Posterior cingulate gyrus (tissue), 11 donors: ENCODE data around the gene ZNF66.
"Not testable (repeated sequence)": the region's sequence is repeated elsewhere in the genome, so short reads cannot be mapped to it uniquely, and the experiment has no call there.

ENCODE experiments used
- DNase-seq, 10 donors: peaks; one replicate each; pipeline versions ENCODE4 v3.0.0 to v3.0.0-alpha.2; 2020 to 2021; ENCODE audit warnings: mixed read lengths in 3 of 10
- intact Hi-C: fragments of 100-400 bp; cut with DNase I; formaldehyde crosslinking; loops from one replicate; pipeline ENCODE4 v1.15.1; 2023

ZNF66 gene

DNA sequence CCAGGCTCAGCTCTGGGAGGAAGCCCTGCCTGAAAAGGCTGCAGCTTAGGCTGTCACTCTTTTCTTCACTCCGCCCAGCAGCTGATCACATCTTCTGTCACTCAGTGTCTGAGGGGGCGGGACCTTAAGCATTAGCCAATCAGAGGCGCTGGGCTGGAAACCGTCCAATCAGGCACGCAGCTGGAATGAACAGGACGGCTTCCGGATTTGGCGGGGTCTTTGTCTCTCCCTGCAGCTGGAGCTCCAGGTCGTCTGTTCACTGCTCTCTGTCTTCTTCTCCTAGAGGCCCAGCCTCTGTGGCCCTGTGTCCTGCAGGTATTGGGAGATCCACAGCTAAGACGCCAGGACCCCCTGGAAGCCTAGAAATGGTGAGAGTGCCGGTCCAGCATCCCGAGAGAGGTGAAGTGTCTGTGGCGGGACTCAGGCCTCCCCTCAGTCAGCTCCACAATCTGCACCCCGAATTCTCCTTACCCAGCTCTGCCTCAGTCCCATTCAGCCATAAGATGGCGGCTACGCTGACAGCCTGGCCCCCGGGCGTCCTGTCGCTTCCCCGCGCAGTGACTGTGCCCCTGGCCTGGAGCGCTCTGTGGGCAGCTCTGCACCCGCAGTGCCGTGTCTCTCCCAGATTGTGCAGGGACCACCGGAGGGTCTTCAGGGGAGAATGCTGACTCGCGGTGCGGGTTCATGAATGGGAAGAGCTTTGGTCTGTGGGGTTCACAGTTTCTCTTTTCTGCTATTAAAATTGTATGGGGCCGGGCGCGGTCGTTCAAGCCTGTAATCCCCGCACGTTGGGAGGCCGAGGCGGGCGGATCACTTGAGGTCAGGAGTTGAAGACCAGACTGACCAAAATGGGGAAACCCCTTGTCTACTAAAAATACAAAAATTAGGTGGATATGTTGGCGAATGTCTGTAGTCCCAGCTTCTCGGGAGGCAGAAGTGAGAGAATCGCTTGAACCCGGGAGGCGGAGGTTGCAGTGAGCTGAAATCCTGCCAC lies at the start of gene ZNF66:
ZNF66 (plus strand) TSS at position 222 of the 994 bp plus-strand sequence; CDS start at position 366, 144 bp downstream.
- intact Hi-C loops, result loop anchor here (1.0 to 5.0 kb wide), 2 partner anchors 115 to 209 kb away; partner anchors contain the start of genes ZNF626 and ZNF737
- DNase-seq, result peak; percentile 93 to 100 (median 98)

DNA sequence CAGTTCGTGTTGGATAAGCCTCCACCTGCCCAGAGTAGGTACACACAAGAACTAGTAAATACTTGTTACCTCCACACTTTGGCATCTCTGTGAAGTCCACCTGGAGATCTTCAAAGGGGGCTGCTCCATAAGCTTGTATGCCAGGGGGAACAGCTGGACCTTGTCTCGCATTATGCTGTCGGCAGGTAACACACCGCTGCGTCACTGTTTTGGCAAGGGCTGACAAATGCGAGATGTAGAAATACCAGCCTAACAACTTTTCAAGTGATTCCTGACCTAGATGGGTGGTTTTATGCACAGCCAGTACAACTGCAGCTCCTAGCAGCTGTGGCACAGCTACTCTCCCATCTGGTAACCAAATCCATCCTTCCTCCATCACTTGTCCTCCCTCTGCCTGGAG lies 25.9 kb upstream of the ZNF66 start:
- intact Hi-C loops, DNase-seq: not testable (repeated sequence)

GRCh38 chr19:20752291-20752690 lies 23.8 kb upstream of the ZNF66 start:
- intact Hi-C loops, DNase-seq: not testable (repeated sequence)

DNA sequence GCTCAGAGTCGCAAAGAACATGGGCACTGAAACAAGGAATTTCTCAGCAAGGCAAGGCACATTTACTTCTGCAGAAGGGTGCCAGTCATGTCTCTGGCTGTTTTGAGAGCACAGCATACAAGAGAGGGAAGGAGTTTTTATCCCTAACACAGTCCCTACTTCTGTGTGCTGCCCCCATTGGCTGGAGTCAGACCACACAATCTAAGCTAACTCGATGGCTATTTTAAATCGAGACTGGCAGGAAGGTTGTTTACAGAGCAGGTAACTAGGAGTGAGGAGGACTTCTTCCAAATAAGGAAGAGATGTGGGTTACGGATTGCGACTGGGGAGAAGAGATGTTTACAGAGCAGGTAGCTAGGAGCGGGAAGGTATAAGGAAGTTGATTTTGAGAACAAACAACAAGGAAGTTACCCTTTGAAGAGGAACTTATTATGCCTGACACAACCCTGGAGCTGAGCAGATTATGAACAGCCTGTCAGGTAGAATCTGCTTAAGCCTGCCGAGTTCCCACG lies 6.8 kb upstream of the ZNF66 start:
- intact Hi-C loops, DNase-seq: not testable (repeated sequence)

GRCh38 chr19:20787786-20788185 lies 11.7 kb downstream of the ZNF66 start:
- intact Hi-C loops, result no loop called here
- DNase-seq, result no peak

- DNase-seq, result no peak
- intact Hi-C loops, result no loop called here
These were observed 15.7 kb downstream of the ZNF66 start for GRCh38 chr19:20791806-20792205.

GRCh38 chr19:20806311-20807262 lies 30.5 kb downstream of the ZNF66 start:
- DNase-seq, intact Hi-C loops: not testable (repeated sequence)

DNA sequence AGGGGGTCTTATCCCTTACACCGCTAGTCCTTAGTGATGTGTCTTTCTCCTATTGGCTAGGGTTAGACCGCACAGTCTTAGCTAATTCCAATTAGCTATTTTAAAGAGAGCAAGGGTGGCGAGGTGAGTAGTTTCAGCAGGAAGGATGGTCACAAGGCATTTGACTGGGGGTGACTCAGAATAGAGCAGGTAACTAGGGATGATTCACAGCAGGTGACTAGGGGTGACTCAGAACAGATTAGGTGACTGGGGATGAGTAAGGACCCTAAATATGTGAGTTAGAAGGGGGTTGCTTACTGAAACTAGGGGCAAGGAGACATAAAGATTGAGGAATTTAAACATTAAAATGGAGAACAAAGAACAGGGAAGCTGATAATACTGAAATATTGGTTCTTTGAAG lies 64.3 kb downstream of the ZNF66 start:
- intact Hi-C loops, result no loop called here
- no peak for DNase-seq
